Progenitor cell of endocrine pancreas (in vitro differentiated cells): ENCODE data around the gene PORCN. TPM values are rescaled to one million over a fixed set of nuclear protein-coding genes. Genes with fewer than 3 reads are reported as not detected.
A peak's percentile ranks its signal among the peaks of the same experiment; 100 is the strongest.
"Not testable (repeated sequence)": the region's sequence is repeated elsewhere in the genome, so short reads cannot be mapped to it uniquely, and the experiment has no call there.

Source experiments
- DNase-seq: peaks from one replicate; pipeline ENCODE4 v3.0.0; 2021; ENCODE audit warnings: low spot score; ENCODE audit not compliant: unreplicated experiment
- H3K27ac Mint-ChIP-seq: 2 replicates; pipeline ENCODE4 v1.8.0; 2021; ENCODE audit warnings: mild to moderate bottlenecking, moderate library complexity, mixed read lengths
- H3K27me3 Mint-ChIP-seq: 2 replicates; pipeline ENCODE4 v1.8.0; 2021; ENCODE audit warnings: mixed read lengths
- H3K36me3 Mint-ChIP-seq: 2 replicates; pipeline ENCODE4 v1.8.0; 2022; ENCODE audit warnings: mixed read lengths; ENCODE audit not compliant: insufficient read depth
- H3K4me1 Mint-ChIP-seq: 2 replicates; pipeline ENCODE4 v1.8.0; 2021; ENCODE audit warnings: low read depth, mixed read lengths
- H3K4me3 Mint-ChIP-seq: 2 replicates; pipeline ENCODE4 v1.8.0; 2021; ENCODE audit warnings: low read depth, mild to moderate bottlenecking, moderate library complexity, mixed read lengths
- H3K9me3 Mint-ChIP-seq: 2 replicates; pipeline ENCODE4 v1.8.0; 2021; ENCODE audit warnings: low read depth, mixed read lengths
- total RNA-seq: library from RNA; stranded (reverse); gene quantifications from 2 replicates; pipeline ENCODE4 v1.2.1, GENCODE V29; 2021
- TF ChIP-seq, protein P1 (sequence below): fragments of 200-600 bp; sonication (generic); IDR thresholded peaks from one replicate; pipeline ENCODE4 v1.5.0; 2021; ENCODE audit warnings: antibody characterized with exemption, mild to moderate bottlenecking; ENCODE audit not compliant: unreplicated experiment

The PORCN gene
- total RNA-seq, 1 donor from 2014 or later, result 6.5 TPM

DNA sequence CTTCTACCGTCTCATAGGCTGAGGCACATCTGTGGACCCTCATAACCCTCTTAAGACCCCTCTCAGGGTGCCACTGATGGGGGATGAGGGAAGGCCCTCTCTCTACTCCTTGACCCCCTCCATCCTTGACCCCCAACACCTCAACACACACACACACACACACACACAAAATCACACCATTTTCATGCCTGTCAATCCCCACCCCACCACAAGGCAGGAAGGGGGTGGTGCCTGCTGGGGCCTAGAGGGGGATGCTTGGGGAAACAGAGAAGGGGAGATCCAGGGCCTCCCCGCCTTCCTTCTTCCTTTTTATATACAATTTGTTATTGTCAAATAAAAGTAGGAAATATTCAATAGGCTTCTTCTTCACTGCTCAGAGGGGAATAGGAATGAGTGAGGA is 11.7 kb downstream of the PORCN start:
- H3K36me3 Mint-ChIP-seq, result peaks cover 1% of the 10 kb centered on the region
- H3K4me3 Mint-ChIP-seq, result peak overlapping the region; percentile 87
- TF ChIP-seq, protein P1, sequence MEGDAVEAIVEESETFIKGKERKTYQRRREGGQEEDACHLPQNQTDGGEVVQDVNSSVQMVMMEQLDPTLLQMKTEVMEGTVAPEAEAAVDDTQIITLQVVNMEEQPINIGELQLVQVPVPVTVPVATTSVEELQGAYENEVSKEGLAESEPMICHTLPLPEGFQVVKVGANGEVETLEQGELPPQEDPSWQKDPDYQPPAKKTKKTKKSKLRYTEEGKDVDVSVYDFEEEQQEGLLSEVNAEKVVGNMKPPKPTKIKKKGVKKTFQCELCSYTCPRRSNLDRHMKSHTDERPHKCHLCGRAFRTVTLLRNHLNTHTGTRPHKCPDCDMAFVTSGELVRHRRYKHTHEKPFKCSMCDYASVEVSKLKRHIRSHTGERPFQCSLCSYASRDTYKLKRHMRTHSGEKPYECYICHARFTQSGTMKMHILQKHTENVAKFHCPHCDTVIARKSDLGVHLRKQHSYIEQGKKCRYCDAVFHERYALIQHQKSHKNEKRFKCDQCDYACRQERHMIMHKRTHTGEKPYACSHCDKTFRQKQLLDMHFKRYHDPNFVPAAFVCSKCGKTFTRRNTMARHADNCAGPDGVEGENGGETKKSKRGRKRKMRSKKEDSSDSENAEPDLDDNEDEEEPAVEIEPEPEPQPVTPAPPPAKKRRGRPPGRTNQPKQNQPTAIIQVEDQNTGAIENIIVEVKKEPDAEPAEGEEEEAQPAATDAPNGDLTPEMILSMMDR, result no peak
- no peak overlapping the region for H3K27ac Mint-ChIP-seq
- peaks cover 8% of the 10 kb centered on the region for H3K4me1 Mint-ChIP-seq
- no peaks in the 10 kb centered on the region for H3K27me3 Mint-ChIP-seq
- peaks cover 7% of the 10 kb centered on the region for H3K9me3 Mint-ChIP-seq
- no peak for DNase-seq

DNA sequence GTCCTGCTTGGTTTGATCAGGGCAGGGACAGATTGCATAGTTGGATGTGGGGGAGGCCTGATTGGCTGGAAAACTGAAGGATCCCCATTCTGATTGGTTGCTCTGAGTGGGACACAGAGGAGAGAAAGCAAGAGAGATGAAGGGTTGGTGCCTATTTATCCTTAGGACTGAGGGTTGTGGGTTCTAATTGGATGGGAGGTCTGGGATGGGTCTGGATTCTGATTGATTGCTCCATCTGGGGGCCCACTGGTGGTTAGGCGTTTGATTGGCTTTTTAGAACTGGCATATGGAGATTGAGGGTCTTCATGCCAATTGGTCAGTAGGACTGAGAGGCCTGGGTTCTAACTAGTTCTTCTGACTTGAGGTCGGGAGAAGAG is 12.2 kb downstream of the PORCN start:
- TF ChIP-seq, protein P1, result no peak
- peaks cover 1% of the 10 kb centered on the region for H3K36me3 Mint-ChIP-seq
- peak overlapping the region; percentile 85 for H3K27ac Mint-ChIP-seq
- peak overlapping the region; percentile 87 for H3K4me3 Mint-ChIP-seq
- no peak for DNase-seq
- H3K9me3 Mint-ChIP-seq, result peaks cover 7% of the 10 kb centered on the region
- H3K4me1 Mint-ChIP-seq, result peaks cover 8% of the 10 kb centered on the region
- H3K27me3 Mint-ChIP-seq, result no peaks in the 10 kb centered on the region

DNA sequence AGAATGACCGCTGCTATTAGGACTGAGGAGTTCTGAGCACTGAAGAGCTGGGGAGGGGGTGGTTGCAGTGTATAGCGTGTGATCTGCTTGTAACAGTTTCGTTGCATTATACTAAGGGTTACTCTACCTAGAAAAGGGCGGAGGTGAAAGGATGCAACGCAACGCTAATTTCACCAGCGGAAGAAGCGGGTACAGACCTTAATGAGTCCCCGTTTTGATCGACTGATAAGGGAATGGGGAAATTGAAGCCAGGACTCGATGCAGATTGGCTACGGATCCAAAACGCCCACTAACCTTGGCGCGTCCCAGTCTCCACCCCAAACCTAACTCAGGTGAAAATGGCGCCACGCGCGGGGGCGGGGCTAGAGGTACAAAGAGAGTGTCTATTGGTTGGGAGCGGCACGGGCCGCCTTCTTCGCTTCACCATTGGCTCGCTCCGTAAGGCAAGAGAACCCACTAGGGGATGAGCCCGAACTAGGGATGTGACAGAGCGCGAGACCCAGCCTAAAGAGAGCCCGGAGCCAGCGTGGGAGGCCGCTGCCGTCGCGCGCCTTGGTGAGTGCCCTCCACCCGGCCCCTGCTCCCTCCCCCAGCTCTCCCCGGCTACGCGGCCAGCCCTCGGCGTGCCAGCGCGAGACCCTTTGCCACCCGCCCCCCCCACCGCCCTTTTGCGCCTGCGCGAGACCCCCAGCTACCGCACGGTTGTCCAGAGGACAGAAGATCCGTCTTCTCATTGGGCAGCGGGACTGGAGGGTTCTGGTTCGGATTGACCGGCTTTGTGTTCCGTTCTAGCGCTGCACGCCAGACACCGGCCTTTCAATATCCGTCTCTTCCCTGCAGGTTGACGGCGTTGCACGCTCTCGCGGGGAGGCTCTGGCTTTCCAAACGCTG is 12.8 kb downstream of the PORCN start, which contains the start of gene EBP:
TSS of gene EBP (plus strand) at position 456 of the 891 bp plus-strand sequence. CDS start 1,964 bp downstream, outside the sequence.
- peak within 1 kb of the TSS; percentile 87 for H3K4me3 Mint-ChIP-seq
- peak within 1 kb of the TSS; percentile 93 for H3K27ac Mint-ChIP-seq
- DNase-seq, result peak; percentile 72
- peaks cover 1% of the 10 kb centered on the region for H3K36me3 Mint-ChIP-seq
- TF ChIP-seq, protein P1, result no peak
- H3K9me3 Mint-ChIP-seq, result peaks cover 7% of the 10 kb centered on the region
- H3K4me1 Mint-ChIP-seq, result peaks cover 8% of the 10 kb centered on the region
- no peaks in the 10 kb centered on the region for H3K27me3 Mint-ChIP-seq

DNA sequence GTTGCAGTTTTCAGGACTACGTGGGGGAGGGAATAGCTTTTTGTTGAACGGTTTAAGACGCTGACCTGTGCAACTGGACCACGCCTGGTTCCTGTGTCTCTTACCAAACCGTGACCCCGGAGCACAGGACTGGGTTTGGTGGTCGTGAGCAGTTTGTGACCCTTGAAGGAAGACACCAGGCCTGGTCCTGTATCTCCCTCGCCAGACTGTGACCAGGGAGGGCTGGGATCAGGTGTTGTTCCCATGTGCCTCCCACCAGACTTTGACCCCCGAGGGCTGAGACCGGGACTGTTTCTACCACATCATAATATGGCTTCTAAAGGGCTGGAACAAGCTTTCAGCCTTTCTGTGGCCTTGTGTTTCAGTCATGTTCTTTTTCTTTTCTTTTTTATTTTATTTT is 13.5 kb downstream of the PORCN start:
- peaks cover 7% of the 10 kb centered on the region for H3K9me3 Mint-ChIP-seq
- H3K27me3 Mint-ChIP-seq, result no peaks in the 10 kb centered on the region
- H3K4me3 Mint-ChIP-seq, result peak overlapping the region; percentile 87
- H3K36me3 Mint-ChIP-seq, result peaks cover 1% of the 10 kb centered on the region
- peak overlapping the region; percentile 93 for H3K27ac Mint-ChIP-seq
- no peak for DNase-seq
- peaks cover 8% of the 10 kb centered on the region for H3K4me1 Mint-ChIP-seq
- TF ChIP-seq, protein P1, result no peak

DNA sequence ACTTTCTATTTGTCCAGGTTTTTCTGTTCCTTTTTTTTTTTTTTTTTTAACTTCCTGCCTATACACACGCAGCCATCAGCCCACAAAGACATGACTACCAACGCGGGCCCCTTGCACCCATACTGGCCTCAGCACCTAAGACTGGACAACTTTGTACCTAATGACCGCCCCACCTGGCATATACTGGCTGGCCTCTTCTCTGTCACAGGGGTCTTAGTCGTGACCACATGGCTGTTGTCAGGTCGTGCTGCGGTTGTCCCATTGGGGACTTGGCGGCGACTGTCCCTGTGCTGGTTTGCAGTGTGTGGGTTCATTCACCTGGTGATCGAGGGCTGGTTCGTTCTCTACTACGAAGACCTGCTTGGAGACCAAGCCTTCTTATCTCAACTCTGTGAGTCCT is 14.9 kb downstream of the PORCN start:
- TF ChIP-seq, protein P1, result no peak
- H3K27me3 Mint-ChIP-seq, result no peaks in the 10 kb centered on the region
- H3K27ac Mint-ChIP-seq, result peak overlapping the region; percentile 49
- H3K36me3 Mint-ChIP-seq, result peaks cover 7% of the 10 kb centered on the region
- H3K4me1 Mint-ChIP-seq, result peaks cover 8% of the 10 kb centered on the region
- peaks cover 8% of the 10 kb centered on the region for H3K9me3 Mint-ChIP-seq
- DNase-seq, result no peak
- H3K4me3 Mint-ChIP-seq, result peak overlapping the region; percentile 45

DNA sequence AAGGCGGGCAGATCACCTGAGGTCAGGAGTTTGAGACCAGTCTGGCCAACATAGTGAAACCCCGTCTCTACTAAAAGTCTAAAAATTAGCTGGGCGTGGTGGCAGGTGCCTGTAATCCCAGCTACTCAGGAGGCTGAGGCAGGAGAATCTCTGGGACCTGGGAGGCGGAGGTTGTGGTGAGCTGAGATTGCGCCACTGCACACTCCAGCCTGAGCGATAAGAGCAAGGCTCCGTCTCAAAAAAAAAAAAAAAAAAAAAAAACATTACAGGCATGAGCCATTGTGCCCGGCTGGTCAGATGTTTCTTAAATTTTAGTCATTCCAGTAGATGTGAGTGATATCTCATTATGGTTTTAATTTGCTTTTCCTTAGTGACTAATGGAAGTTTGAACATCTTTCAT is 17.1 kb downstream of the PORCN start:
- not testable (repeated sequence) for H3K36me3 Mint-ChIP-seq, H3K27me3 Mint-ChIP-seq, H3K4me1 Mint-ChIP-seq, H3K27ac Mint-ChIP-seq, H3K4me3 Mint-ChIP-seq, DNase-seq, H3K9me3 Mint-ChIP-seq
